ENCODE measurements around the gene RPL21.
A peak's percentile ranks its signal among the peaks of the same experiment; 100 is the strongest.

RPL21 gene

GRCh38 chr13:27276188-27276587, 24.8 kb downstream of the RPL21 start:
- TF ChIP-seq MYC (IDR thresholded peaks at IDR 0.05; ENCODE audit: low read depth, low read length): no peak
- TF ChIP-seq POLR2A (IDR thresholded peaks at IDR 0.05; ENCODE audit: extremely low read depth, insufficient read length): no peak
- no peak for TF ChIP-seq MAX (IDR thresholded peaks at IDR 0.05; ENCODE audit: low read depth, low read length)
- no peak for TF ChIP-seq CTCF (IDR thresholded peaks at IDR 0.05; ENCODE audit: low read depth, low read length)
- H3K4me3 ChIP-seq (ENCODE audit: low read depth, low read length): no peak overlapping the region
- DNase-seq (ENCODE audit: low read depth): no peak

GRCh38 chr13:27279506-27279905, 28.1 kb downstream of the RPL21 start:
- no peak for TF ChIP-seq CTCF (IDR thresholded peaks at IDR 0.05; ENCODE audit: low read depth, low read length)
- no peak for TF ChIP-seq MYC (IDR thresholded peaks at IDR 0.05; ENCODE audit: low read depth, low read length)
- TF ChIP-seq POLR2A (IDR thresholded peaks at IDR 0.05; ENCODE audit: extremely low read depth, insufficient read length): no peak
- TF ChIP-seq MAX (IDR thresholded peaks at IDR 0.05; ENCODE audit: low read depth, low read length): no peak

GRCh38 chr13:27280009-27280656, 28.8 kb downstream of the RPL21 start:
- DNase-seq (ENCODE audit: low read depth): peak; percentile 81
- H3K4me3 ChIP-seq (ENCODE audit: low read depth, low read length): no peak overlapping the region
- TF ChIP-seq CTCF (IDR thresholded peaks at IDR 0.05; ENCODE audit: low read depth, low read length) (no peak), MAX (IDR thresholded peaks at IDR 0.05; ENCODE audit: low read depth, low read length) (no peak), MYC (IDR thresholded peaks at IDR 0.05; ENCODE audit: low read depth, low read length) (no peak), POLR2A (IDR thresholded peaks at IDR 0.05; ENCODE audit: extremely low read depth, insufficient read length) (no peak)

More at GRCh38 chr13:27279506-27279905, 28.1 kb downstream of the RPL21 start:
- DNase-seq (ENCODE audit: low read depth): no peak
- no peak overlapping the region for H3K4me3 ChIP-seq (ENCODE audit: low read depth, low read length)

GRCh38 chr13:27280841-27281240, 29.5 kb downstream of the RPL21 start:
- no peak for DNase-seq (ENCODE audit: low read depth)
- TF ChIP-seq MAX (IDR thresholded peaks at IDR 0.05; ENCODE audit: low read depth, low read length) (no peak), POLR2A (IDR thresholded peaks at IDR 0.05; ENCODE audit: extremely low read depth, insufficient read length) (no peak), CTCF (IDR thresholded peaks at IDR 0.05; ENCODE audit: low read depth, low read length) (no peak), MYC (IDR thresholded peaks at IDR 0.05; ENCODE audit: low read depth, low read length) (no peak)
- no peak overlapping the region for H3K4me3 ChIP-seq (ENCODE audit: low read depth, low read length)

GRCh38 chr13:27281420-27281819, 30.1 kb downstream of the RPL21 start:
- no peak overlapping the region for H3K4me3 ChIP-seq (ENCODE audit: low read depth, low read length)
- no peak for TF ChIP-seq CTCF (IDR thresholded peaks at IDR 0.05; ENCODE audit: low read depth, low read length)
- no peak for TF ChIP-seq POLR2A (IDR thresholded peaks at IDR 0.05; ENCODE audit: extremely low read depth, insufficient read length)
- no peak for TF ChIP-seq MYC (IDR thresholded peaks at IDR 0.05; ENCODE audit: low read depth, low read length)
- TF ChIP-seq MAX (IDR thresholded peaks at IDR 0.05; ENCODE audit: low read depth, low read length): no peak
- DNase-seq (ENCODE audit: low read depth): peak; percentile 39

Data from NB4 (cell line).